Measurements from ENCODE around the gene KRTAP12-1. TPM values are rescaled to one million over a fixed set of nuclear protein-coding genes. Genes with fewer than 3 reads are reported as not detected.
A peak's percentile ranks its signal among the peaks of the same experiment; 100 is the strongest.
"Not testable (repeated sequence)": the region's sequence is repeated elsewhere in the genome, so short reads cannot be mapped to it uniquely, and the experiment has no call there.

The KRTAP12-1 gene
- total and polyA plus RNA-seq, 4 donors = not detected

GRCh38 chr21:44648557-44649311, 33.2 kb downstream of the KRTAP12-1 start:
- WGBS (ENCODE audit: insufficient coverage) = 81% methylated on average over 30 of the region's 33 CpGs
- DNase-seq (ENCODE audit: low read depth in 4 of 6, low spot score in 6 of 6) = no peak
- H3K36me3 ChIP-seq (ENCODE audit: control insufficient read depth, insufficient read depth, low read length) = no peaks in the 10 kb centered on the region

GRCh38 chr21:44647222-44647552, 34.8 kb downstream of the KRTAP12-1 start:
- Histone ChIP-seq H3K36me3 (ENCODE audit: control insufficient read depth, insufficient read depth, low read length) (no peaks in the 10 kb centered on the region), H3K4me3 (ENCODE audit: low read depth, low read length) (no peak overlapping the region), H3K27ac (ENCODE audit: low read depth, low read length) (no peak overlapping the region), H3K4me1 (ENCODE audit: control insufficient read depth, insufficient read depth, low read length) (peaks cover 8% of the 10 kb centered on the region), H3K9me3 (ENCODE audit: control insufficient read depth, insufficient read depth, low read length) (peaks cover 6% of the 10 kb centered on the region), H3K27me3 (ENCODE audit: control insufficient read depth, insufficient read depth, low read length) (no peaks in the 10 kb centered on the region)
- 36% methylated on average over 8 of the region's 8 CpGs for WGBS (ENCODE audit: insufficient coverage)
- peak in 2 of 6 donors; percentile 24 to 27 for DNase-seq (ENCODE audit: low read depth in 4 of 6, low spot score in 6 of 6)

More at GRCh38 chr21:44648557-44649311, 33.2 kb downstream of the KRTAP12-1 start:
- no peak overlapping the region for H3K4me3 ChIP-seq (ENCODE audit: low read depth, low read length)
- no peaks in the 10 kb centered on the region for H3K27me3 ChIP-seq (ENCODE audit: control insufficient read depth, insufficient read depth, low read length)
- H3K27ac ChIP-seq (ENCODE audit: low read depth, low read length) = no peak overlapping the region
- H3K9me3 ChIP-seq (ENCODE audit: control insufficient read depth, insufficient read depth, low read length) = peaks cover 6% of the 10 kb centered on the region
- H3K4me1 ChIP-seq (ENCODE audit: control insufficient read depth, insufficient read depth, low read length) = peaks cover 8% of the 10 kb centered on the region

- not testable (repeated sequence) for H3K9me3 ChIP-seq (ENCODE audit: control insufficient read depth, insufficient read depth, low read length); H3K27ac ChIP-seq (ENCODE audit: low read depth, low read length); H3K4me3 ChIP-seq (ENCODE audit: low read depth, low read length); H3K4me1 ChIP-seq (ENCODE audit: control insufficient read depth, insufficient read depth, low read length); H3K36me3 ChIP-seq (ENCODE audit: control insufficient read depth, insufficient read depth, low read length); H3K27me3 ChIP-seq (ENCODE audit: control insufficient read depth, insufficient read depth, low read length)
- 68% methylated on average over 21 of the region's 21 CpGs for WGBS (ENCODE audit: insufficient coverage)
- peak in 1 of 6 donors; percentile 10 for DNase-seq (ENCODE audit: low read depth in 4 of 6, low spot score in 6 of 6)
Measured at GRCh38 chr21:44646366-44647221, 35.4 kb downstream of the KRTAP12-1 start, which contains the start of gene KRTAP10-11. TSS of gene KRTAP10-11 (plus strand) at chr21:44646414. CDS start at chr21:44646459, 45 bp downstream.

- Histone ChIP-seq H3K36me3 (ENCODE audit: control insufficient read depth, insufficient read depth, low read length) (no peaks in the 10 kb centered on the region), H3K27ac (ENCODE audit: low read depth, low read length) (no peak overlapping the region), H3K4me3 (ENCODE audit: low read depth, low read length) (no peak overlapping the region), H3K9me3 (ENCODE audit: control insufficient read depth, insufficient read depth, low read length) (peaks cover 7% of the 10 kb centered on the region), H3K4me1 (ENCODE audit: control insufficient read depth, insufficient read depth, low read length) (peaks cover 8% of the 10 kb centered on the region), H3K27me3 (ENCODE audit: control insufficient read depth, insufficient read depth, low read length) (no peaks in the 10 kb centered on the region)
- WGBS (ENCODE audit: insufficient coverage) = no CpG with 5 or more reads among the region's 2 CpGs
- DNase-seq (ENCODE audit: low read depth in 4 of 6, low spot score in 6 of 6) = no peak
Measured at GRCh38 chr21:44644878-44645277, 37.1 kb downstream of the KRTAP12-1 start.

GRCh38 chr21:44643741-44644310, 38.1 kb downstream of the KRTAP12-1 start:
- Histone ChIP-seq H3K4me3 (ENCODE audit: low read depth, low read length) (no peak overlapping the region), H3K36me3 (ENCODE audit: control insufficient read depth, insufficient read depth, low read length) (no peaks in the 10 kb centered on the region), H3K27ac (ENCODE audit: low read depth, low read length) (no peak overlapping the region), H3K4me1 (ENCODE audit: control insufficient read depth, insufficient read depth, low read length) (peaks cover 8% of the 10 kb centered on the region), H3K9me3 (ENCODE audit: control insufficient read depth, insufficient read depth, low read length) (peaks cover 7% of the 10 kb centered on the region), H3K27me3 (ENCODE audit: control insufficient read depth, insufficient read depth, low read length) (no peaks in the 10 kb centered on the region)
- WGBS (ENCODE audit: insufficient coverage) = 58% methylated on average over 11 of the region's 14 CpGs
- DNase-seq (ENCODE audit: low read depth in 4 of 6, low spot score in 6 of 6) = peak in 1 of 6 donors; percentile 59

- peaks cover 7% of the 10 kb centered on the region for H3K9me3 ChIP-seq (ENCODE audit: control insufficient read depth, insufficient read depth, low read length)
- peaks cover 8% of the 10 kb centered on the region for H3K4me1 ChIP-seq (ENCODE audit: control insufficient read depth, insufficient read depth, low read length)
- WGBS (ENCODE audit: insufficient coverage) = 83% methylated on average over 4 of the region's 5 CpGs
- H3K27me3 ChIP-seq (ENCODE audit: control insufficient read depth, insufficient read depth, low read length) = no peaks in the 10 kb centered on the region
- H3K4me3 ChIP-seq (ENCODE audit: low read depth, low read length) = no peak overlapping the region
- no peak overlapping the region for H3K27ac ChIP-seq (ENCODE audit: low read depth, low read length)
- H3K36me3 ChIP-seq (ENCODE audit: control insufficient read depth, insufficient read depth, low read length) = no peaks in the 10 kb centered on the region
- no peak for DNase-seq (ENCODE audit: low read depth in 4 of 6, low spot score in 6 of 6)
Measured at GRCh38 chr21:44640761-44641160, 41.2 kb downstream of the KRTAP12-1 start.

GRCh38 chr21:44639331-44639655, 42.7 kb downstream of the KRTAP12-1 start:
- Histone ChIP-seq H3K27me3 (ENCODE audit: control insufficient read depth, insufficient read depth, low read length) (no peaks in the 10 kb centered on the region), H3K36me3 (ENCODE audit: control insufficient read depth, insufficient read depth, low read length) (no peaks in the 10 kb centered on the region), H3K4me1 (ENCODE audit: control insufficient read depth, insufficient read depth, low read length) (peaks cover 8% of the 10 kb centered on the region), H3K4me3 (ENCODE audit: low read depth, low read length) (no peak overlapping the region), H3K9me3 (ENCODE audit: control insufficient read depth, insufficient read depth, low read length) (peaks cover 5% of the 10 kb centered on the region), H3K27ac (ENCODE audit: low read depth, low read length) (no peak overlapping the region)
- WGBS (ENCODE audit: insufficient coverage) = 89% methylated on average over 12 of the region's 12 CpGs
- DNase-seq (ENCODE audit: low read depth in 4 of 6, low spot score in 6 of 6) = no peak

- not testable (repeated sequence) for DNase-seq (ENCODE audit: low read depth in 4 of 6, low spot score in 6 of 6); H3K36me3 ChIP-seq (ENCODE audit: control insufficient read depth, insufficient read depth, low read length); H3K27me3 ChIP-seq (ENCODE audit: control insufficient read depth, insufficient read depth, low read length); H3K4me3 ChIP-seq (ENCODE audit: low read depth, low read length); H3K9me3 ChIP-seq (ENCODE audit: control insufficient read depth, insufficient read depth, low read length); H3K27ac ChIP-seq (ENCODE audit: low read depth, low read length); H3K4me1 ChIP-seq (ENCODE audit: control insufficient read depth, insufficient read depth, low read length)
- WGBS (ENCODE audit: insufficient coverage) = 90% methylated on average over 15 of the region's 21 CpGs
Measured at GRCh38 chr21:44638506-44639330, 43.2 kb downstream of the KRTAP12-1 start.

GRCh38 chr21:44637851-44638348, 44.1 kb downstream of the KRTAP12-1 start:
- H3K4me1 ChIP-seq (ENCODE audit: control insufficient read depth, insufficient read depth, low read length); H3K27me3 ChIP-seq (ENCODE audit: control insufficient read depth, insufficient read depth, low read length); H3K9me3 ChIP-seq (ENCODE audit: control insufficient read depth, insufficient read depth, low read length); H3K27ac ChIP-seq (ENCODE audit: low read depth, low read length); H3K4me3 ChIP-seq (ENCODE audit: low read depth, low read length); H3K36me3 ChIP-seq (ENCODE audit: control insufficient read depth, insufficient read depth, low read length); DNase-seq (ENCODE audit: low read depth in 4 of 6, low spot score in 6 of 6): not testable (repeated sequence)
- WGBS (ENCODE audit: insufficient coverage) = 58% methylated on average over 3 of the region's 12 CpGs
